ENCODE results near the gene DRC7.

Gene DRC7

DNA sequence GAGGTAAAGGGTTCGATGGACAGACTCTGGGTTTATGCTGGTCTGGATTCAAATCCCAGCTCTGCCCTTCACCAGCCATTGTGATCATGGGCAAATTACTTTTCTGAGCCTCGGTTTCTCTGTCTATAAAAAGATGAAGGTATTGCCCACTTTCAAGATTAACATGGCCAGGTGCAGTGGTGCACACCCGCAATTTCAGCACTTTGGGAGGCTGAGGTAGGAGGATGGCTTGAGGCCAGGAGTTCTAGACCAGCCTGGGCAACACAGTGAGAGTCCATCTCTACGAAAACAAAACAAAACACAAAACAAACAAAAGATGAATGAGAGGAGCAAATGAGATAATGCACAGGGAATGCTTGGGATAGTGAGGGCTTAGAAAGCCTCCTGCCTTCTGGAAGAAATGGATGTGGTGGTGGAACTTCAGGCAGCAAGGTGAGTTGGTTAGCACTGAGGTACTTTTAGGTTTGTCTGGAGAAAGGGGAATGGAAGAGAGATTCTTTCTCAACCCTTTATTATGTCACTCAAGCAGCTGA lies 18.0 kb upstream of the DRC7 start:
- DNase-seq (ENCODE audit: low read depth in 2 of 2), result no peak

DNA sequence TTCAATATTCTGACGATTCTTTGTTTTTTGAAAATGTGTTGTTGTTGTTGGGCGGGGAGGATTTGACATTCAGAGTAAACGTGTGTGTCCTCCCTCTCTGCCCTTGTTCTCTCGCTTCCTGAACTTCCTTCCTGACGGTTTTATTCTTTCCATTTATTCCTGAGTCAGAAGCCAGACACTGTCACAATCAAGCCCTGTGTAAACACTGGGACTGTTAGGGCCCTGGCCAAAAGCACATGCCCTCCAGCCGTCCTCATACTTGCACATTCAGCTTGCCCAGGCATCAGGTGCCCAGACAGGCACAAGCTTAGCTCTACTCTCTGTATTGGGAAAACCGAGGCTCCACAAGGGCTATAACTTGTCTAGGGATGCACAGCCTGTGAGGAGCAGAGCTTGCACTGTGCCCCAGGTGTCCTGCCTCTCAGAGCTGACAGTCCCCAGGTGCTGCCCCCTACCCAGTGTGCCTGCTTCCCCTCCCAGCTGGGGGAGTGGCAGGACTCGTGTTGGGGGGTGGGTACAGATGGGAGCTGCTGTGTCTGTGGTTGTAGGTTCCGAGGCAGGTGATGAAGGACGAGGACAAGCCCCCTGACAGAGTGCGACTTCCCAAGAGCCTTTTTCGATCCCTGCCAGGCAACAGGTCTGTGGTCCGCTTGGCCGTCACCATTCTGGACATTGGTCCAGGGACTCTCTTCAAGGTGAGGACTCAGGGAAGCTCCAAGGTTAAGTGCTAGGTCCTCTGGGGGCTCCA lies 16.8 kb upstream of the DRC7 start:
- no peak for DNase-seq (ENCODE audit: low read depth in 2 of 2)

DNA sequence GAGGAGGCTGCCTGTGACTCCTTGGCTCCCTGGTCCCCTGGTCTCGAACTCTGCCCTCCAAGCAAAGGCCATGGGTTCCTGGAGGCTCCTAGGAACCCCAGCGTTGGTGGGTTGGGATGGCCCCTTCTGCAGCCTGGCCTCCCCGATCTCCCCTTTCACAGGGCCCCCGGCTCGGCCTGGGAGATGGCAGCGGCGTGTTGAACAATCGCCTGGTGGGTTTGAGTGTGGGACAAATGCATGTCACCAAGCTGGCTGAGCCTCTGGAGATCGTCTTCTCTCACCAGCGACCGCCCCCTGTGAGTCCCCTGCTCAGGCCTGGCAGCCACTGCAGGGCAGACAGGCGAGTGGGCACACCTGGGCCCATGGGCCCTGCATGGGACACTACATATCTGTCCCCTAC lies 15.6 kb upstream of the DRC7 start:
- DNase-seq (ENCODE audit: low read depth in 2 of 2), result no peak

DNA sequence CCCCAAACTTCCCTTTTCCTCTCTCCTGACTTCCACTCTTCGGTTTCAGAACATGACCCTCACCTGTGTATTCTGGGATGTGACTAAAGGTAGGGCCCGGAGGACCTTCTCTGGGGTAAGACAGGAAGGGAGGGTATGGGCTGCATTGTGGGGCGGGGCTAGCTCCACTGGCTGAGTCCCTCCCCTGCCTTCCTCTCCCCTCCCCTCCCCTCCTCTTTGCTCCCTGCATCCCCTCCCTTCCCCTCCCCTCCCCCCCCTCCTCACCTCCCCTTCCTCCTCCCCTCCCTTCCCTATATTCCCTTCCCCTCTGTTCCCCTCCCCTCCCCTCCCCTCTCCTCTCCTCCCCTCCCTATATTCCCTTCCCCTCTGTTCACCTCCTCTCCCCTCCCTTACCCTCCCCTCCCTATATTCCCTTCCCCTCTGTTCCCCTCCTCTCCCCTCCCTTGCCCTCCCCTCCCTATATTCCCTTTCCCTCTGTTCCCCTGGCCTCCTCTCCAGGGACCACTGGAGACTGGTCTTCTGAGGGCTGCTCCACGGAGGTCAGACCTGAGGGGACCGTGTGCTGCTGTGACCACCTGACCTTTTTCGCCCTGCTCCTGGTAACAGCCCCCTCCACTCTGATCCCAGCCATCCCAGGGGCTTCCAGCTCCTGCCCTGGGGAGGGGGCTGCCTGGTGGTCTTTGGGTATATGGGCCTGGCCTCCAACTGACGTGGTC lies 14.7 kb upstream of the DRC7 start:
- no peak for DNase-seq (ENCODE audit: low read depth in 2 of 2)

DNA sequence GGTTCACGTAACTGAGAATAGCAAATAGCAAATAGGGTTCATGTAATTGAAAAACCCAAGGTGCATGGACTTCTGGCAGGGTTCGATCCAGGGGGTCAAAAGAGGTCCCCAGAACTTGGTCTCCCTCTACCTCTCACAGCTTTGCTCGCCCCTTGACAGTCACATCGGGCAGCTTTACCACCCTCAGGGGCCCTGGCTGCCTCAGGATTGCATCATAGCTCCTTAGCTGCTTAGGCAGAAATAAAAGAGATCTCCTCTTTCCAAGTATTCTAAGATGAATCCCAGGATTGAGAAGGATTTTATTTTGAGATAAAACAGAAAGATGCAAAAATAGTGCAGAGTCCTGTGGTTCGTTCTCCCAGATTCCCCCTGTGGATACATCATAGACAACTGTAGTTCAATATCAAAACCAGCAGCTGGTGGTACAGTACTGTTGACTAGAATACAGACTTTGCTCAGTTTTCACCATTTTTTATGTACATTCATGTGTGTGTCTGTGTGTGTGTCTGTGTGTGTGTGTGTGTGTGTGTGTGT lies 13.7 kb upstream of the DRC7 start:
- no peak for DNase-seq (ENCODE audit: low read depth in 2 of 2)

DNA sequence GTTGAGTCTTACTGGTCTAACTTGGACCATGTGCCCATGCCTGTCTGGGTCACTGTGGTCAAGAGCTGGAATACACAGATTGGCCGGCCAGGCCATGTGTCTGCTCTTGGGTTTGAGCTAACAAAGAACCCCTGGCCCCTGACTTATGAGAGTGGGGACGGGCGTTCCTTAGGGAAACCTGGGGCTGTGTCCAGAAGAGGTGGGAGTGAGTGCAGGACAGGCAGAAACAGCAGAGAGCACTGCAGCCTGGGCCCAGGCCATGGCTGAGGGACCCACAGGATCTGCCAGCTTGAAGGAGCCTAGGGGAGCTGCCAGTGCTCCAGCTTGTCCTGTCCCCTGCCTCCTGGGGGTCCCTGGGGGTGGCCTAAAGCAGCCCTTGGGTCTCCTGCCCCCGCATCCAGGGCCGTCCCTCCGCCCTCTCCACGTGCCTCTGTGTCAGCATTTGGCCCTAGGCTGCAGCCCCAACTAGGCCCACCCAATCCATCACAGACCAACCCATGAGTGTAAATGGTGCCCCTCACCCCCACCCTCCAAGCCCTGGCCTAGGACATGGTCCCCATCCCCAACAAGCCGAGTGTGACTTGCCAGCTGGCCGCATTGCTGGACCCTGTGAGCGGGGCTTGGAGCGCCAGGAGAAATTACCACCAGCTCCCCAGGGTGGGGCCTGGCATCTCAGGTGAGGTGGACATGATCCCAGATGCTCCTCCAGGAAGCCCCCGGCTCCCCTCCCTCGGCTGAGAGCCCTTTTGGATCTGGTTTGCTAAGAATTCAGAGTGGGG lies 12.5 kb upstream of the DRC7 start:
- DNase-seq (ENCODE audit: low read depth in 2 of 2), result no peak

DNA sequence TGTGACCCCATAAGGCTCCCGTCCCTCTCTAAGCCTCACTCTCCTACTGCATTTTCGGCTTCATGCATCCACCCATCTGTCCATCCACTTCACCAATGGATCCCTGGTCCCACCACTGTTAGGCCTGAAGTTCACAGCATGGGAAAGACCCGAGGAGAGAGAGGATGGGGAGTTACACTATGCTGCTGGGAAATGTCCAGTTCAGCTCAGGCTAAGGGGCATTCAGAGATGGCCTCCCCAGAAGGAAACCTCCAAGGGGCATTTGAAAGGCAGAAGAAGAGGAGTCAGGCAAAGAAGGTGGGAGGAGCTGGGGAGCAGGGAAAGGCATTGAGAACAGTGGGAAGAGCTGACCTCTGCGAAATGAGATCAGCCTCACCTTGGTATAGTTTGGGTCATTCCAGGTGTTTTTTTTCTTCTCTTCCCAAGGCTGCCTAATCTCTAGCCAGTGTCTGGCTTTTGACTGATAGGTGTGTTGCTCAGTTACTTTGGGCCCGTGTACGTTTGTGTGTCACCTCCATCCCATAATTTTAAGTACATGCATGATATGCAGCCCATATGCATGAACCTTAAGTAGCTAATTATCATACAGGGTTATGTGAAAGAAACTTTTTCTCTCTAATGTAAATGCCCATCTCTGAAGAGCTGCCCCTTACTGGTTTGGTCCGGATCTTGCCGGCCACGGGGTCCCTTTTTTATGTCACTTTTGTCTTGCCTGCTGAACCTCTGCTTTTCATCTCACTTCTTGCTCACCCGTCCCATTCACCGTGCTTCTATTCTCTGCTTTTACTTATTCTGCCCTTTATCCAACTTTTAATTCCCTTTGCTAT lies 11.6 kb upstream of the DRC7 start:
- DNase-seq (ENCODE audit: low read depth in 2 of 2), result no peak

DNA sequence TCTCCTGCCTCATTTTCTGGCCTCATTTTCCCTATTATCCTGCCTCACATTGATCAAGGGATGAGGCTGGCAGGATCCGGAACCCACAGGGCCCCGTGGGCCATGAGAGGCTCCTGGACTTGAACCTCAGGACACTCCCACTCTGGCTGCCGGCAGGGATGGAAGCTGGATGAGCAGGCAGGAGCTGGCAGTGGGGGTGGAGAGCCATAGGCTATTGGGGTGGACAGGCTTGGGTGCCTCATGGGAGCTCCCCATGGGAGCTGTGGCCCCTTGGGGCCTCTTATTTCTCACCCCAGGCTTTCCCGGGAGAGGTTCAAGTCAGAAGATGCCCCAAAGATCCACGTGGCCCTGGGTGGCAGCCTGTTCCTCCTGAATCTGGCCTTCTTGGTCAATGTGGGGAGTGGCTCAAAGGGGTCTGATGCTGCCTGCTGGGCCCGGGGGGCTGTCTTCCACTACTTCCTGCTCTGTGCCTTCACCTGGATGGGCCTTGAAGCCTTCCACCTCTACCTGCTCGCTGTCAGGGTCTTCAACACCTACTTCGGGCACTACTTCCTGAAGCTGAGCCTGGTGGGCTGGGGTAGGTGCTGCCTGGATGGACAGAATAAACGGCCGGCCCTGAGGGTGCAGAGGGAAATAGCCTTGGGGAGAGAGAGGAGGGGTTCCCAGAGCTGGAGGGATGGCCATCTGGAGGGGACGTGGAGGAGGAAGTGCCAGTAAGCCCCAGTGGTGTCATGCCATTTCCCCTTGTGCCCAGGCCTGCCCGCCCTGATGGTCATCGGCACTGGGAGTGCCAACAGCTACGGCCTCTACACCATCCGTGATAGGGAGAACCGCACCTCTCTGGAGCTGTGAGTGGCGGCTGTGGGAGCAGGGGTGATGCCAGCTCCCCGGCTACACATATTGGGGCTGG lies 10.7 kb upstream of the DRC7 start:
- DNase-seq (ENCODE audit: low read depth in 2 of 2), result no peak

DNA sequence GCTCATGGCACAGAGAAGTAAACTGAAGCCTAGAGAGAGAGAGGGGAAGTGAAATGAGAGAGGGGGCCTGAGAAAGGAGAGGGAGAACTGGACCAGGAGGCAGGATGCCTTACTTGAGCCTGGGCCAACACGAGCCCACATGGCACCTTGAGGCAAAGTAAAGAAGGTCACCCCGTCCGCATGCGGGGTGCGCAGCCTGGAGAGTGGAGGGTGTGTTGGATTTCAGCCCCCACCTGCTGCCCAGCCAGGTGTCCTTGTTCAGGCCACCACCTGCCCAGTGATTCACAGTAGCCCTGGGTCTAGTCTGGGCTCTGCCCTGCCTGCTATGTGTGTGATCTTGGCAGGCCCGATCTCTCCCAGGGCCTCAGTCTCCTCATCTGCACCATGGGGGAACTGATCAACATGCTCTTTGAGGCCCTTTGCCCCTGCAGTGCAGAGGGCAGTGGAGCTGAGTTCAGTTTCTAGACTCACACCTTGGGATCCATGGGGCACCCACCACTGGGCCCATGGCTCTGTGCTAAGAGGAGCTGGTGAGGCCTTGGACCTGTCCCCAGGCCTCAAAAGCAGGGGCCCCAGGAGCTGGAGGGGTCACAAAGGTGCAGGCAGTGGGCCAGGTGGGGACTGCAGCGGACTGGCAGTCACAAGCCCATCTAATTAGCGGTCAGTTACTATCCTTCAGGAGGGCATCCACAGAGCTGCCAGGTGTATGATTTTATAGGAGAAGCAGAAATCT lies 9.8 kb upstream of the DRC7 start:
- no peak for DNase-seq (ENCODE audit: low read depth in 2 of 2)

DNA sequence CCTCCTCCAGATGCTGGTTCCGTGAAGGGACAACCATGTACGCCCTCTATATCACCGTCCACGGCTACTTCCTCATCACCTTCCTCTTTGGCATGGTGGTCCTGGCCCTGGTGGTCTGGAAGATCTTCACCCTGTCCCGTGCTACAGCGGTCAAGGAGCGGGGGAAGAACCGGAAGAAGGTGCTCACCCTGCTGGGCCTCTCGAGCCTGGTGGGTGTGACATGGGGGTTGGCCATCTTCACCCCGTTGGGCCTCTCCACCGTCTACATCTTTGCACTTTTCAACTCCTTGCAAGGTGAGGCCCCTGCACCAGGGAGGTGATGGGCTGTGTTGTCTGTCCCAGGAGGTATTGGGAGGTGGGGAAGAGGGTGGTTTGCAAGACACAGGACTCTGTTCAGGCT lies 9.0 kb upstream of the DRC7 start:
- no peak for DNase-seq (ENCODE audit: low read depth in 2 of 2)

DNA sequence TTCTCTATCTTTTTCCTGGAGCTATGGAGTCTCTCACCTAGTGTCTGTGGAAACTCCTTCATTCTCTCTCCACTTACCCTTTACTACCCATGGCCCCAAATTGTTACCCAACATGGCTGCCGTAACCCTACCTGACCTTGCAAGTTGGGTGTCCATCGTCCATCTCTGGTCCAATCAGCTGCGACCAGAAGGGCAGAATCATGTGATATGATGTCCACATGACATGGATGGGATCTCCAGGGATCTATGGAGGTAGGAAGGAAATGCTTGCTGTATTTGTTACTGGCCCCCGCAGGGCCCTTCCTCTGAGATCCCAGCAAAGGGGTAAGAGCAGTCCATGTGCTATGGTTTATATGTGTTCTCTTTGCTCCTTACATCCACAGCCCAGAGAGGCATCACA lies 8.0 kb upstream of the DRC7 start:
- DNase-seq (ENCODE audit: low read depth in 2 of 2), result no peak

DNA sequence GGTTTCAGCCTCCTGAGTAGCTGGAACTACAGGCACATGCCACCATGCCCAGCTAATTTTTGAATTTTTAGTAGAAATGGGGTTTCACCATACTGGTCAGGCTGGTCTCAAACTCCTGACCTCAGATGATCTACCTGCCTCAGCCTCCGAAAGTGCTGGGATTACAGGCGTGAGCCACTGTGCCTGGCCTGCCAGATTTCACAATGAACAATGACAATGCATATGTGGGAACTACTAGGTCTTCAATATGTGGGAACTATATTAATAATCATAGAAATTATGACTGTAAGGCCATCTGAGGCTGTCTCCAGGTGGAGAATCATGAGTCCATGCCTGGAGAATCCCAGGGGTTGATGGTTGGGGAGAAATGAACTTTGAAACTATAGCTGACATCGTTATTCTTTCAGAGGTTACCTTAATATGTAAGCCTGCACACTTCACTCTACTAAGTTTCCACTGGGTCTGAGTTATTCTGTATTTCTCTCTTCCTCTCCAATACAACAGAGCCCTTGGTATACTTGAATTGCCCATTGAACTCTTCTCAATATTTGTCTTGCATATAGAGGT lies 7.2 kb upstream of the DRC7 start:
- no peak for DNase-seq (ENCODE audit: low read depth in 2 of 2)

DNA sequence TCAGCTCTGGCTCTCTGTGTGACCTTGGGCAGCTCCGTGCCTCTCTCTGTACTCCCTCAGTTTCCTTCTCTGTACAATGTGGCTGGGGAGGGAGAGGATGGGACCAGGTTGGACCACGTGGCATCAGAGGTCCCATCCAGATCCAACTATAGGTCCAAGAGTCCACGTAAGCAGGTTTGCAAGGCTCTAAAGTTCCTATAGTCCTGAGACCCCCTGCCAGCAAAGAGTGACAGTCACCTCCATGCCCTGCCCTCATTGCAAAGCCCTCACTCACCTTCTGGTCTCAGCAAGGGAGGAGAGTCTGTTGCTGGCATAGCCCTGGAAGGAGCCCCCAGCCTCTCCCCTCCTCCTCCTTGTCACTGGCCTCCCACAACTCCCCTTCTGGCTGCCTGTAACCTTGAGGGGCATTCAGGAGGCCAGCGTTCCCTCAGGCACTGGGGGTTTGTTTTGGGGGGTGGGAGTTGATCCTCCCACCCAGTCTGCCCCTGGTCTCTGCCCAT lies 6.1 kb upstream of the DRC7 start:
- no peak for DNase-seq (ENCODE audit: low read depth in 2 of 2)

DNA sequence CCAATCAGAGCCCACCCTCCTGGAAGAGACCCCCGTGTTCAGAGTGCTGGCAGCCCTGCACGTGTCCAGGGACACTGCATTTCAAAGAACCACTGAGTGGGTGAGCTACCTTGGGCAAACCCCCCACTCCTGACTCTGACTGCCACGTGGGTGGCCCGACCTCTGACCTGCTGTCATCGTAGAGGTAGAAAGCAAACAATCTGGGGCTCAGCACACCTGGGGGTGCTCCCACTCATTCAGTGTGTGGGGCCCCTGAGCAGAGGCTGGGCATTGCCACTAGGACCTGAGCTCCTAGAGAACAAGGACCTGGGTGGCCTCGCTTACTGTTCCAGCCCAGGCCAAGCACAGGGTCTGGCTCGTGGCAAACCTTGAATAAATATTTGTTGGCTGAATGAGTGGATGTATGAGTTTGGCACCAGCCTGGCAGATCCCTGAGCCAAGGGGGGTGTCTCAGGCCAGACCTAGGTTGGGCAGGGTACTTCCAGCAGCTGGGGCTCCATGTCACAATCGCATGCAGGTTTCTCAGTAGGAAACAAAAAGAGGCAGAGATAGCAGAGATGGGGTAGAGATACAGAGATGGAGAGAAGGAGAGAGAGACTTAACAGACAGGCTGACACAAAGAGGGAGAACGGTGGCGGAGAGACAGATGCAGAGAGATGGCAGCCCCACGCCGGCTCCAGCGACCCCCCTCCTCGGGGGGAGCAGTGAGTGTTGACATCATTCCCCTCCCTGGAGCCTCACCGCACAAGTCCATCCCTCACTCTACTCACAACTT lies 5.4 kb upstream of the DRC7 start:
- no peak for DNase-seq (ENCODE audit: low read depth in 2 of 2)

DNA sequence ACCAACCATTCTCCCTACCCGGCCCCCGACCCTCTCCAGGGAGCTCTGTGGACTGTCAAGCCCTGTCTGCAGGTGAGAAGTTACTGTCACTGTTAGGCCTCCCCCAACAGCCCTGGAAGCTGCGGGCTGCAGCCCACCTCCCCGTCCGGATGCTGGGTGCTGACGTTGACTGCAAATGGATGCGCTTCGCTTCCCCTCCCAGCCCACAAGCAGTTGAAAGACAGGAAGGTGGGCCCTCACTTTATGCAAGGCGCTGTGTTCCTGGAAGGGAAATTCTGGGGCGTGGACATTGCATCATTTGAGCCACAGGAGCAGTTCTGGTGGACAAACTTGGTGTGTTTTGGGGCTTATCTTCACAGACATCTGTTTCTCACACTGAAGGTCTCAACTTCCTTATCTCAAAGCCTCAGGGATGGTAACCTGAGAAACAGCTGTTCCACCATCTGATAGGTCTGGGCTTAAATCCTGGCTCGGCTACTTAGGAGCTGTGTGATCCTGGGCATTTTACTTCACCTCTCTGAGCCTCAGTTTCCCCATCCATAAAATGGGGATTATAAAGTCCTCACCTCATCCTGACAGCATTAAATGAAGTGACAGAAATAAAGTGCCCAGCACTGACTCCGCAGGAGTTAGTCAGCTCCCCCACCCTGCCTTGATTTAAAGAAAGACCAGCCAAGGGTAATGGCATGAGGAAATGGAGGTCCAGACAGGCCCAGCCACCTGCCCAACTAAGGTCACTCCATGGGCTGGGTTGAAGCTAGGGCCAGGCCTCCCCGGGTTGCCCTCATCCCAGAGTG lies 4.6 kb upstream of the DRC7 start:
- DNase-seq (ENCODE audit: low read depth in 2 of 2), result peak; percentile 8 to 22

DNA sequence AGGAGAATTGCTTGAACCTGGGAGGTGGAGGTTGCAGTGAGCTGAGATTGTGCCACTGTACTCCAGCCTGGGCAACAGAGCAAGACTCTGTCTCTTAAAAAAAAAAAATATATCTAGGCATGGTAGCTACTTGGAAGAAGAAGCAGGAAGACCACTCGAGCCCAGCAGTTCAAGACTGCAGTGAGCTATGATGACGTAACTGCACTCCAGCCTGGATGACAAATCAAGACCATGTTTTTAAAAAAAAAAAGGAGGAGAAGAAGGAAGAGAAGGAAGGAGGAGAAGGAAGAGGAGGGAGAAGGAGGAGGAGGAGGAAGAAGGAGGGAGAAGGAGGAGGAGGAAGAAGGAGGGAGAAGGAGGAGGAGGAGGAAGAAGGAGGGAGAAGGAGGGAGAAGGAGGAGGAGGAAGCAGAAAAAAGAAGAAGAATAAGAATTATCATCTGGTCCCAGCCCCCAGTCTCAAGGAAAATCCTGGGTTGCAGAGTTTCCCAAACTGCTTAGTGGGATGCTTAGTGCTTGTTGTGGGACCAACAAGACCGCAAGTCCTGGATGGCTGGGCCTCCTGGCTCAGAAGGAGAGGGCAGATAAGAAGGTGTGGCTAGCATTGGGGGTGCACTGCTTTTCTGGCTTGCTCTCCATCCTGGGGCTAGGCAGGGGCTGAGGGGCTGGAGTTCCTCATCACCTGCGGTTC lies 3.7 kb upstream of the DRC7 start:
- DNase-seq (ENCODE audit: low read depth in 2 of 2), result no peak

DNA sequence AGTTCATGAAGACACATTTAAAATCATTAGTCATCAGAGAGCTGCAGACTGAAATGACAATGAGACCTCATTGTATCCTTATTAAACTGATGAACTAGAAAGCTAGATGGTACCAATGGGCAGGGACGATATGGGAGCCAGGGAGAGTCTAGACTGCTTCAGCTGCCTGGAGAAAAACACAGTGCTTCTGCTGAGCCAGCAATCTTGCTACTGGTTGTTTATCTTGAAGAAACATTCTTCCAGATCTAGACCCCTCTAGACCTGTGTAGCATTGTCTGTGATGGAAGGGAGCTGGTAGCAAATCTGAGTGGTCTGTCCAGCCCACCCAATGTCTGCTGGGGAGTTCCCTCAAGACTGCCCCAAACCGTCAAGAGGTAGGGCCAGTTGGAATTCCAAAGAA lies 2.0 kb upstream of the DRC7 start:
- DNase-seq (ENCODE audit: low read depth in 2 of 2), result no peak

Measured in stimulated activated CD8-positive, alpha-beta memory T cell treated with anti-CD3 and anti-CD28 coated beads, Interleukin-2, amount 100 ng/mL, for 48 hours (primary cell).